Activated CD4-positive, alpha-beta T cell treated with anti-CD3 and anti-CD28 coated beads, Interleukin-2, amount 10 ng/mL, durations not matched to agents 24 days and 14 days (primary cell): ENCODE results near the gene OTOGL. TPM values are rescaled to one million over a fixed set of nuclear protein-coding genes. Genes with fewer than 3 reads are reported as not detected.
A peak's percentile ranks its signal among the peaks of the same experiment; 100 is the strongest.
"Not testable (repeated sequence)": the region's sequence is repeated elsewhere in the genome, so short reads cannot be mapped to it uniquely, and the experiment has no call there.

Experiments
- DNase-seq: peaks from one replicate; pipeline ENCODE4 v3.0.0; 2022
- H3K27ac Mint-ChIP-seq: one replicate; pipeline ENCODE4 v1.8.0; 2022; ENCODE audit warnings: mild to moderate bottlenecking, mixed read lengths
- H3K27me3 Mint-ChIP-seq: one replicate; pipeline ENCODE4 v1.8.0; 2022; ENCODE audit warnings: mixed read lengths
- H3K36me3 Mint-ChIP-seq: one replicate; pipeline ENCODE4 v1.8.0; 2022; ENCODE audit warnings: low read depth, mild to moderate bottlenecking, mixed read lengths
- H3K4me1 Mint-ChIP-seq: one replicate; pipeline ENCODE4 v1.8.0; 2021; ENCODE audit warnings: mixed read lengths
- H3K4me3 Mint-ChIP-seq: one replicate; pipeline ENCODE4 v1.8.0; 2022; ENCODE audit warnings: mild to moderate bottlenecking, moderate library complexity, mixed read lengths
- H3K9me3 Mint-ChIP-seq: one replicate; pipeline ENCODE4 v1.8.0; 2021; ENCODE audit warnings: mixed read lengths
- intact Hi-C: fragments of 100-400 bp; cut with micrococcal nuclease; formaldehyde crosslinking; loops from one replicate; pipeline ENCODE4 v1.15.1; 2023
- total RNA-seq: library from RNA; stranded (reverse); gene quantifications from 2 replicates; pipeline ENCODE4 v1.2.3, GENCODE V29; 2022

Gene OTOGL
- total RNA-seq, 1 donor from 2014 or later = not detected

- no peak for DNase-seq
- H3K27me3 Mint-ChIP-seq = peaks cover 2% of the 10 kb centered on the region
- no peaks in the 10 kb centered on the region for H3K9me3 Mint-ChIP-seq
- H3K4me1 Mint-ChIP-seq = no peaks in the 10 kb centered on the region
- H3K27ac Mint-ChIP-seq = no peak overlapping the region
- intact Hi-C loops = loop anchor here (10.0 kb wide), 1 partner anchor 384 kb away; no protein-coding TSS in a partner anchor
- H3K4me3 Mint-ChIP-seq = no peak overlapping the region
- no peaks in the 10 kb centered on the region for H3K36me3 Mint-ChIP-seq
Measured at GRCh38 chr12:80268924-80269749, 169.8 kb downstream of the OTOGL start.

GRCh38 chr12:80269803-80270552 is 170.6 kb downstream of the OTOGL start:
- Mint-ChIP-seq H3K27me3 (peaks cover 2% of the 10 kb centered on the region), H3K27ac (no peak overlapping the region), H3K9me3 (no peaks in the 10 kb centered on the region), H3K36me3 (no peaks in the 10 kb centered on the region), H3K4me3 (no peak overlapping the region), H3K4me1 (no peaks in the 10 kb centered on the region)
- DNase-seq = peak; percentile 67
- intact Hi-C loops = loop anchor here (2.0 to 10.0 kb wide), 2 partner anchors 385 to 721 kb away; no protein-coding TSS in a partner anchor

GRCh38 chr12:80271780-80272179 is 172.4 kb downstream of the OTOGL start:
- H3K4me1 Mint-ChIP-seq = no peaks in the 10 kb centered on the region
- no peak overlapping the region for H3K4me3 Mint-ChIP-seq
- intact Hi-C loops = loop anchor here (2.0 kb wide), 1 partner anchor 723 kb away; no protein-coding TSS in a partner anchor
- H3K27ac Mint-ChIP-seq = no peak overlapping the region
- H3K36me3 Mint-ChIP-seq = no peaks in the 10 kb centered on the region
- H3K27me3 Mint-ChIP-seq = peaks cover 2% of the 10 kb centered on the region
- H3K9me3 Mint-ChIP-seq = no peaks in the 10 kb centered on the region
- DNase-seq = no peak

- DNase-seq = no peak
- intact Hi-C loops = no loop called here
- Mint-ChIP-seq H3K27ac (no peak overlapping the region), H3K9me3 (no peaks in the 10 kb centered on the region), H3K36me3 (no peaks in the 10 kb centered on the region), H3K4me1 (no peaks in the 10 kb centered on the region), H3K27me3 (peaks cover 2% of the 10 kb centered on the region), H3K4me3 (no peak overlapping the region)
Measured at GRCh38 chr12:80272387-80272915, 173.1 kb downstream of the OTOGL start.

- H3K9me3 Mint-ChIP-seq = no peaks in the 10 kb centered on the region
- no peaks in the 10 kb centered on the region for H3K36me3 Mint-ChIP-seq
- intact Hi-C loops = no loop called here
- no peak for DNase-seq
- no peak overlapping the region for H3K27ac Mint-ChIP-seq
- H3K4me1 Mint-ChIP-seq = no peaks in the 10 kb centered on the region
- no peak overlapping the region for H3K4me3 Mint-ChIP-seq
- peaks cover 2% of the 10 kb centered on the region for H3K27me3 Mint-ChIP-seq
Measured at GRCh38 chr12:80273144-80273543, 173.8 kb downstream of the OTOGL start.

- Mint-ChIP-seq H3K4me1 (no peaks in the 10 kb centered on the region), H3K9me3 (no peaks in the 10 kb centered on the region), H3K27me3 (peaks cover 2% of the 10 kb centered on the region), H3K4me3 (no peak overlapping the region), H3K27ac (no peak overlapping the region), H3K36me3 (no peaks in the 10 kb centered on the region)
- intact Hi-C loops = no loop called here
- DNase-seq = no peak
Measured at GRCh38 chr12:80277732-80278131, 178.4 kb downstream of the OTOGL start.

- Mint-ChIP-seq H3K36me3 (no peaks in the 10 kb centered on the region), H3K27me3 (no peaks in the 10 kb centered on the region), H3K4me1 (no peaks in the 10 kb centered on the region), H3K4me3 (no peak overlapping the region), H3K27ac (no peak overlapping the region), H3K9me3 (no peaks in the 10 kb centered on the region)
- intact Hi-C loops = no loop called here
- no peak for DNase-seq
Measured at GRCh38 chr12:80282226-80282625, 182.9 kb downstream of the OTOGL start.

GRCh38 chr12:80282761-80283160 is 183.4 kb downstream of the OTOGL start:
- intact Hi-C loops = no loop called here
- Mint-ChIP-seq H3K9me3 (no peaks in the 10 kb centered on the region), H3K4me3 (no peak overlapping the region), H3K4me1 (no peaks in the 10 kb centered on the region), H3K27me3 (no peaks in the 10 kb centered on the region), H3K27ac (no peak overlapping the region), H3K36me3 (no peaks in the 10 kb centered on the region)
- DNase-seq = no peak

- H3K4me3 Mint-ChIP-seq = no peak overlapping the region
- intact Hi-C loops = no loop called here
- no peaks in the 10 kb centered on the region for H3K27me3 Mint-ChIP-seq
- H3K9me3 Mint-ChIP-seq = no peaks in the 10 kb centered on the region
- no peaks in the 10 kb centered on the region for H3K36me3 Mint-ChIP-seq
- no peak overlapping the region for H3K27ac Mint-ChIP-seq
- no peaks in the 10 kb centered on the region for H3K4me1 Mint-ChIP-seq
- DNase-seq = no peak
Measured at GRCh38 chr12:80291108-80291754, 191.9 kb downstream of the OTOGL start.

GRCh38 chr12:80293347-80293746 is 194.0 kb downstream of the OTOGL start:
- Mint-ChIP-seq H3K4me1 (no peaks in the 10 kb centered on the region), H3K4me3 (no peak overlapping the region), H3K9me3 (no peaks in the 10 kb centered on the region), H3K27me3 (no peaks in the 10 kb centered on the region), H3K36me3 (no peaks in the 10 kb centered on the region), H3K27ac (no peak overlapping the region)
- intact Hi-C loops = no loop called here
- no peak for DNase-seq

- intact Hi-C loops = no loop called here
- H3K27me3 Mint-ChIP-seq = no peaks in the 10 kb centered on the region
- H3K9me3 Mint-ChIP-seq = no peaks in the 10 kb centered on the region
- no peaks in the 10 kb centered on the region for H3K4me1 Mint-ChIP-seq
- no peak overlapping the region for H3K27ac Mint-ChIP-seq
- DNase-seq = no peak
- no peak overlapping the region for H3K4me3 Mint-ChIP-seq
- H3K36me3 Mint-ChIP-seq = no peaks in the 10 kb centered on the region
Measured at GRCh38 chr12:80293759-80294158, 194.4 kb downstream of the OTOGL start.

- Mint-ChIP-seq H3K4me1 (no peaks in the 10 kb centered on the region), H3K4me3 (no peak overlapping the region), H3K27ac (no peak overlapping the region), H3K9me3 (no peaks in the 10 kb centered on the region), H3K27me3 (no peaks in the 10 kb centered on the region), H3K36me3 (no peaks in the 10 kb centered on the region)
- intact Hi-C loops = no loop called here
- no peak for DNase-seq
Measured at GRCh38 chr12:80299219-80299618, 199.9 kb downstream of the OTOGL start.

GRCh38 chr12:80299976-80300375 is 200.6 kb downstream of the OTOGL start:
- H3K36me3 Mint-ChIP-seq = no peaks in the 10 kb centered on the region
- intact Hi-C loops = no loop called here
- H3K4me1 Mint-ChIP-seq = no peaks in the 10 kb centered on the region
- H3K27me3 Mint-ChIP-seq = no peaks in the 10 kb centered on the region
- no peak overlapping the region for H3K27ac Mint-ChIP-seq
- no peak for DNase-seq
- no peak overlapping the region for H3K4me3 Mint-ChIP-seq
- no peaks in the 10 kb centered on the region for H3K9me3 Mint-ChIP-seq

- DNase-seq, H3K36me3 Mint-ChIP-seq, intact Hi-C loops, H3K4me1 Mint-ChIP-seq, H3K27ac Mint-ChIP-seq, H3K9me3 Mint-ChIP-seq, H3K27me3 Mint-ChIP-seq, H3K4me3 Mint-ChIP-seq: not testable (repeated sequence)
Measured at GRCh38 chr12:80307436-80307835, 208.1 kb downstream of the OTOGL start.
